Sigmoid colon (tissue), 7 donors: ENCODE measurements around the gene PCSK2. TPM values are rescaled to one million over a fixed set of nuclear protein-coding genes. Genes with fewer than 3 reads are reported as not detected.

ENCODE experiments used
- DNase-seq: peaks from one replicate; pipeline ENCODE4 v3.0.0-alpha.2; 2019
- H3K27ac ChIP-seq, 4 donors: fragments of 200-600 bp; sonication (generic); one replicate each; pipeline ENCODE4 v1.5.1; 2016 to 2019; ENCODE audit warnings: mild to moderate bottlenecking in 1 of 4
- H3K27me3 ChIP-seq, 3 donors: fragments of 200-600 bp; sonication (generic); one replicate each; pipeline ENCODE4 v1.5.1; 2019; ENCODE audit warnings: mild to moderate bottlenecking in 1 of 3
- H3K36me3 ChIP-seq, 4 donors: fragments of 200-600 bp; sonication (generic); one replicate each; pipeline ENCODE4 v1.5.1; 2016 to 2019
- H3K4me1 ChIP-seq, 4 donors: fragments of 200-600 bp; sonication (generic); one replicate each; pipeline ENCODE4 v1.5.1; 2017 to 2019
- H3K4me3 ChIP-seq, 4 donors: fragments of 200-600 bp; sonication (generic); one replicate each; pipeline ENCODE4 v1.5.1; 2017 to 2019; ENCODE audit warnings: mild to moderate bottlenecking in 2 of 4, moderate library complexity in 1 of 4
- H3K9me3 ChIP-seq, 4 donors: fragments of 200-600 bp in 3 of 4; sonication (generic) in 3 of 4; one replicate each; pipeline versions ENCODE4 v1.5.1 to v1.6.1; 2013 to 2019
- EP300 ChIP-seq, 4 donors: sonication (generic); formaldehyde crosslinking; IDR thresholded peaks; one replicate each; pipeline ENCODE4 v1.6.1; 2017; ENCODE audit warnings: antibody characterized with exemption in 4 of 4
- POLR2A ChIP-seq, 2 donors: fragments of 450-650 bp; IDR thresholded peaks; one replicate each; pipeline ENCODE4 v1.6.1; 2016; ENCODE audit warnings: antibody characterized with exemption in 2 of 2, mild to moderate bottlenecking in 2 of 2, moderate library complexity in 2 of 2
- POLR2AphosphoS5 ChIP-seq, 4 donors: sonication (generic); formaldehyde crosslinking; IDR thresholded peaks; one replicate each; pipeline ENCODE4 v1.6.1; 2017; ENCODE audit warnings: antibody characterized with exemption in 4 of 4
- WGBS, 2 donors: extraction: QIAGEN DNeasy Blood & Tissue Kit; methylation state at CpG; one replicate each; pipeline ENCODE4 v1.1.7; 2013; 5-methylcytosine and 5-hydroxymethylcytosine counted together
- intact Hi-C: fragments of 100-400 bp; cut with DNase I; formaldehyde crosslinking; loops from one replicate; pipeline ENCODE4 v1.15.1; 2023
- polyA plus RNA-seq, 3 donors: library from polyadenylated mRNA; stranded (reverse); fragments of 200-250 nt; gene quantifications; one replicate each; pipeline ENCODE4 v1.2.3, GENCODE V29; 2013
- total RNA-seq, 4 donors: library from RNA; depleted of rRNA; stranded (reverse); fragments of >200 nt; gene quantifications; one replicate each; pipeline ENCODE4 v1.1.0, GENCODE V29; 2016
- TF ChIP-seq, protein P1 (sequence below), 4 experiments: fragments of 450-650 bp in 3 of 4; fragments of 200-600 bp in 1 of 4; IDR thresholded peaks; one replicate each; pipeline ENCODE4 v1.5.1; 2016 to 2019; ENCODE audit warnings: antibody characterized with exemption in 4 of 4, mild to moderate bottlenecking in 3 of 4, moderate library complexity in 2 of 4
- donor health status: healthy with polysubstance abuse.
- donor health status: Bipolar disorder and iron deficiency.
- donor health status: healthy.

Gene PCSK2
- total and polyA plus RNA-seq, 7 donors: 0.54 to 5.4 (median 2.4) TPM; not detected in 1

DNA sequence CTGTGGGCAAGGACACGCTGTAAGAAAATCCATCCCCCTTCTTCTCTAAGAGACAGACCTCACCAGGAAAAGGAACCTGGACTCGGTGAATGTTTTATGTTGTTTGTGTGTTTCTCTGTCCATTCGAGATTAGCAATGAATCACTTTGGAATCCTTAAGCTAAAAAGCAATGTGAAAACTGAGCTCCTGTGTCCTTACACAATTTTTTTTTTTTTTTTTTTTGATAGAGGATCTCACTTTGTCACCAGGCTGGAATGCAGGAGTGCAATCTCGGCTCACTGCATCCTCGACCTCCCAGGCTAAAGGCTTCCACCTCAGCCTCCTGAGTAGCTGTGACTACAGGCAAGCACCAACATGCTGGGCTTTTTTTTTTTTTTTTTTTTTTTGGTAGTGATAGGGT lies 272.2 kb downstream of the PCSK2 start:
- WGBS, 2 donors: 87 to 92% methylated on average over 5 of the region's 5 CpGs
- no peaks in the 10 kb centered on the region for H3K27me3 ChIP-seq
- H3K27ac ChIP-seq: no peak overlapping the region
- no peak for TF ChIP-seq POLR2AphosphoS5 (IDR thresholded peaks at IDR 0.05)
- TF ChIP-seq EP300 (IDR thresholded peaks at IDR 0.05): no peak
- no peak for TF ChIP-seq POLR2A (IDR thresholded peaks at IDR 0.05)
- TF ChIP-seq, protein P1, sequence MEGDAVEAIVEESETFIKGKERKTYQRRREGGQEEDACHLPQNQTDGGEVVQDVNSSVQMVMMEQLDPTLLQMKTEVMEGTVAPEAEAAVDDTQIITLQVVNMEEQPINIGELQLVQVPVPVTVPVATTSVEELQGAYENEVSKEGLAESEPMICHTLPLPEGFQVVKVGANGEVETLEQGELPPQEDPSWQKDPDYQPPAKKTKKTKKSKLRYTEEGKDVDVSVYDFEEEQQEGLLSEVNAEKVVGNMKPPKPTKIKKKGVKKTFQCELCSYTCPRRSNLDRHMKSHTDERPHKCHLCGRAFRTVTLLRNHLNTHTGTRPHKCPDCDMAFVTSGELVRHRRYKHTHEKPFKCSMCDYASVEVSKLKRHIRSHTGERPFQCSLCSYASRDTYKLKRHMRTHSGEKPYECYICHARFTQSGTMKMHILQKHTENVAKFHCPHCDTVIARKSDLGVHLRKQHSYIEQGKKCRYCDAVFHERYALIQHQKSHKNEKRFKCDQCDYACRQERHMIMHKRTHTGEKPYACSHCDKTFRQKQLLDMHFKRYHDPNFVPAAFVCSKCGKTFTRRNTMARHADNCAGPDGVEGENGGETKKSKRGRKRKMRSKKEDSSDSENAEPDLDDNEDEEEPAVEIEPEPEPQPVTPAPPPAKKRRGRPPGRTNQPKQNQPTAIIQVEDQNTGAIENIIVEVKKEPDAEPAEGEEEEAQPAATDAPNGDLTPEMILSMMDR (IDR thresholded peaks at IDR 0.05): no peak
- no peaks in the 10 kb centered on the region for H3K36me3 ChIP-seq
- intact Hi-C loops: no loop called here
- DNase-seq: no peak
- H3K4me1 ChIP-seq: peaks cover 0 to 11% (median 9%) of the 10 kb centered on the region in 4 donors
- no peaks in the 10 kb centered on the region for H3K9me3 ChIP-seq
- no peak overlapping the region for H3K4me3 ChIP-seq

DNA sequence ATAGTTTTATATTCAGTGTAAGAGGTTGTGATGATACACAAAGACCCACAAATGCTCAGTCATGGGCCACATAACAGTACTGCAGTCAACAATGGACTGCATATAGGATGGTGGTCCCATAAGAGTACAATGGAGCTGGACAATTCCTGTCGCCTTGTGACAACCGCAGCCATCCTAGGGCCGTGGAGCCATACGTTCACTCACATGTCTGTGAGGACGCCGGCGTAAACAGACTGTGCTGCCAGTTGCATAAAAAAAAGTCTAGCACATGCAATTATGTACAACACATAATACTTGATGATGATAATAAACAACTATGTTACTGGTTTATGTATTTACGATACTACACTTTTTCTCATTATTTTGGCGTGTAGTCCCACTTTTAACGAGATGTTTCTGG lies 273.4 kb downstream of the PCSK2 start:
- WGBS, 2 donors: 90 to 92% methylated on average over 10 of the region's 10 CpGs
- Histone ChIP-seq H3K4me1 (peaks cover 0 to 19% (median 14%) of the 10 kb centered on the region in 4 donors), H3K27ac (no peak overlapping the region), H3K27me3 (no peaks in the 10 kb centered on the region), H3K9me3 (no peaks in the 10 kb centered on the region), H3K4me3 (no peak overlapping the region), H3K36me3 (no peaks in the 10 kb centered on the region)
- intact Hi-C loops: loop anchor here (10.0 kb wide), 2 partner anchors 495 to 635 kb away; partner anchors contain the start of genes KAT14 and PET117
- DNase-seq: peak; percentile 48
- TF ChIP-seq EP300 (IDR thresholded peaks at IDR 0.05) (no peak), POLR2A (IDR thresholded peaks at IDR 0.05) (no peak), POLR2AphosphoS5 (IDR thresholded peaks at IDR 0.05) (no peak)
- TF ChIP-seq, protein P1 (IDR thresholded peaks at IDR 0.05): no peak

DNA sequence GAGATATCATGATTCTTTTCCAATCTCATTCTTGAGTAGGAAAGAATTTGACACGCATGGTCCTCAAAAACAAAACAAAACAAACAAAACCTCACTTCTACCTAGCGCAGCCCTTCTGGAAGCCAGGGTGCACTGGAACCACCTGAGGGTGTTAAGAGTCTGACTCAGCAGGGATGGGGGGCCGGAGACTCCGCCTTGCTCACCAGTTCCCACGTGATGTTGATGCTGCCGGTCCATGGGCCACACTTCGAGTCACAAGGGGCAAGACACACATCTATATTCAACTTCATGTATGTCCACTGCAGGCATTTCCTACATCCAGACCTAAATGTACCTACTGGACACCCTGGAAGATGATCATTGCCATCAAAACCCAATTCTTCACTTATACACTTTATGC lies 274.0 kb downstream of the PCSK2 start:
- intact Hi-C loops: loop anchor here (10.0 kb wide), 2 partner anchors 494 to 634 kb away; partner anchors contain the start of genes KAT14 and PET117
- peaks cover 0 to 22% (median 16%) of the 10 kb centered on the region in 4 donors for H3K4me1 ChIP-seq
- TF ChIP-seq POLR2AphosphoS5 (IDR thresholded peaks at IDR 0.05) (no peak), EP300 (IDR thresholded peaks at IDR 0.05) (no peak), POLR2A (IDR thresholded peaks at IDR 0.05) (no peak)
- TF ChIP-seq, protein P1 (IDR thresholded peaks at IDR 0.05): no peak
- peak; percentile 42 for DNase-seq
- no peaks in the 10 kb centered on the region for H3K36me3 ChIP-seq
- 90 to 93% methylated on average over 7 of the region's 7 CpGs for WGBS, 2 donors
- H3K9me3 ChIP-seq: no peaks in the 10 kb centered on the region
- no peak overlapping the region for H3K4me3 ChIP-seq
- H3K27ac ChIP-seq: no peak overlapping the region
- H3K27me3 ChIP-seq: no peaks in the 10 kb centered on the region

DNA sequence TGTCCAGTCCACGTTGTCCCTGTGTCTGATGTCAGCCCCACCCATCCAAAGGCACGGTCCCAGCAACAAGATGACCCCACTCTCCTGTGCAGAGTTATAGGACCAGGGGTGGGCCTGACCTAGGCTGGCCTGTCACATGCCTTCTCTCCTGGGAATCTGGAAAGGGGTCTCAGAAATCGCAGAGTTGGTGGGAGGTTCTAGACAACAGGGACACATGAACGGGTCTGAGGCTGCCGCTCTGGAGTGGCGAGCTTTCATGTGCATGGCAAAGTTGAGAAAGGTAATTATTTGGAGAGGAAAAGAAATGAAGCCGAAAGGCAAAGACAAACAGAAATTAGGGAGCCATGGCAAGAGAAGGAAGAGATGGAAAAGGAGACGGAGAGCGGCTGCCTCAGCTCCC lies 274.9 kb downstream of the PCSK2 start:
- H3K9me3 ChIP-seq: no peaks in the 10 kb centered on the region
- no peak overlapping the region for H3K27ac ChIP-seq
- H3K27me3 ChIP-seq: no peaks in the 10 kb centered on the region
- H3K4me1 ChIP-seq: peaks cover 0 to 22% (median 16%) of the 10 kb centered on the region in 4 donors
- no peak overlapping the region for H3K4me3 ChIP-seq
- intact Hi-C loops: loop anchor here (10.0 kb wide), 2 partner anchors 493 to 633 kb away; partner anchors contain the start of genes KAT14 and PET117
- no peak for TF ChIP-seq EP300 (IDR thresholded peaks at IDR 0.05)
- TF ChIP-seq POLR2A (IDR thresholded peaks at IDR 0.05): no peak
- TF ChIP-seq, protein P1 (IDR thresholded peaks at IDR 0.05): no peak
- TF ChIP-seq POLR2AphosphoS5 (IDR thresholded peaks at IDR 0.05): no peak
- no peaks in the 10 kb centered on the region for H3K36me3 ChIP-seq
- peak; percentile 38 for DNase-seq
- 80 to 87% methylated on average over 9 of the region's 9 CpGs for WGBS, 2 donors

DNA sequence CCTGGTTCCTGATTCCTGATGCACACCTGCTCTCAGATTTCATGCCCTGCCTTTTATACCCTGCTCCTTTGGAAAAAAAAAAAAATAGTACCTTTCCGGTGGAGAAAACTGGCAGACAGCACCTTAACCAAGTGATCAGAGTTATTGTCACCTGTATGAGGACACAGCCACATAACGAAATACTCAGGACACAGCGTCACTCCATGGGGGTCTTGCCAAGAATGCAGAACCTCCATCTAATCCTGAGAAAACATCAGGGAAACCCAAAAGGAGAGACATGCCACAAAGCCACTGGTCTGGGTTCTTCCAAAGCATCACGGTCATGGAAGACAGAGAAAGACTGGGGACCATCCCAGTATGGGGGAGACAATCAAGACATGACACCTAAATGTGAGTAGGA lies 275.3 kb downstream of the PCSK2 start:
- TF ChIP-seq EP300 (IDR thresholded peaks at IDR 0.05): no peak
- TF ChIP-seq, protein P1 (IDR thresholded peaks at IDR 0.05): no peak
- no peak for TF ChIP-seq POLR2AphosphoS5 (IDR thresholded peaks at IDR 0.05)
- no peak for TF ChIP-seq POLR2A (IDR thresholded peaks at IDR 0.05)
- intact Hi-C loops: loop anchor here (10.0 kb wide), 2 partner anchors 493 to 633 kb away; partner anchors contain the start of genes KAT14 and PET117
- H3K27me3 ChIP-seq: no peaks in the 10 kb centered on the region
- no peak for DNase-seq
- H3K9me3 ChIP-seq: no peaks in the 10 kb centered on the region
- no peaks in the 10 kb centered on the region for H3K36me3 ChIP-seq
- WGBS, 2 donors: 88 to 92% methylated on average over 4 of the region's 4 CpGs
- no peak overlapping the region for H3K27ac ChIP-seq
- H3K4me3 ChIP-seq: no peak overlapping the region
- peaks cover 0 to 22% (median 16%) of the 10 kb centered on the region in 4 donors for H3K4me1 ChIP-seq
